ENCODE results near the gene PMEPA1.

GRCh38 chr20:57680934-57681914, 28.6 kb downstream of the PMEPA1 start:
- TF ChIP-seq CHD2 (IDR thresholded peaks at IDR 0.05; ENCODE audit: low read length, partially characterized antibody) (no peak), NPAS2 (CRISPR knock-in tag; IDR thresholded peaks at IDR 0.05; ENCODE audit: borderline replicate concordance) (no peak)

Measured in A549 (cell line).